HG02642 (cell line): Measurements from ENCODE around the gene PLS1.
A peak's percentile ranks its signal among the peaks of the same experiment; 100 is the strongest.
"Not testable (repeated sequence)": the region's sequence is repeated elsewhere in the genome, so short reads cannot be mapped to it uniquely, and the experiment has no call there.

Experiments
- ATAC-seq: cut with Tn5 transposase; IDR thresholded peaks from one replicate; pipeline ENCODE4 v1.9.1; 2021; ENCODE audit warnings: mild to moderate bottlenecking; ENCODE audit not compliant: unreplicated experiment, poor library complexity

PLS1 gene

GRCh38 chr3:142664819-142665218, 68.6 kb downstream of the PLS1 start:
- no peak for ATAC-seq

GRCh38 chr3:142670120-142670519, 73.9 kb downstream of the PLS1 start:
- ATAC-seq: no peak

- ATAC-seq: no peak
These were observed 80.0 kb downstream of the PLS1 start for GRCh38 chr3:142676151-142676550.

GRCh38 chr3:142680710-142681109, 84.5 kb downstream of the PLS1 start:
- no peak for ATAC-seq

- ATAC-seq: no peak
These were observed 94.4 kb downstream of the PLS1 start for GRCh38 chr3:142690613-142691012.

GRCh38 chr3:142691527-142691926, 95.3 kb downstream of the PLS1 start:
- no peak for ATAC-seq

- ATAC-seq: no peak
These were observed 97.1 kb downstream of the PLS1 start for GRCh38 chr3:142693136-142693853.

- no peak for ATAC-seq
These were observed 98.0 kb downstream of the PLS1 start for GRCh38 chr3:142694225-142694624.

- no peak for ATAC-seq
These were observed 109.0 kb downstream of the PLS1 start for GRCh38 chr3:142705198-142705597.

- ATAC-seq: no peak
These were observed 110.3 kb downstream of the PLS1 start for GRCh38 chr3:142706321-142707127.

- ATAC-seq: no peak
These were observed 113.0 kb downstream of the PLS1 start for GRCh38 chr3:142709207-142709606.

GRCh38 chr3:142714882-142715281, 118.7 kb downstream of the PLS1 start:
- ATAC-seq: not testable (repeated sequence)

- no peak for ATAC-seq
These were observed 119.9 kb downstream of the PLS1 start for GRCh38 chr3:142716102-142716501.

- peak; percentile 24 for ATAC-seq
These were observed 127.4 kb downstream of the PLS1 start for GRCh38 chr3:142723665-142723967.

GRCh38 chr3:142723968-142724681, 127.9 kb downstream of the PLS1 start, which contains the start of gene TRPC1:
TRPC1 (plus strand) TSS chr3:142724034; CDS start chr3:142724560, 526 bp downstream.
- peak; percentile 96 for ATAC-seq

- ATAC-seq: peak; percentile 11
These were observed 128.6 kb downstream of the PLS1 start for GRCh38 chr3:142724682-142725356.

GRCh38 chr3:142725357-142725739, 129.2 kb downstream of the PLS1 start:
- no peak for ATAC-seq

- no peak for ATAC-seq
These were observed 129.8 kb downstream of the PLS1 start for GRCh38 chr3:142726017-142726416.

- ATAC-seq: no peak
These were observed 135.9 kb downstream of the PLS1 start for GRCh38 chr3:142732066-142732465.

GRCh38 chr3:142734834-142735233, 138.6 kb downstream of the PLS1 start:
- ATAC-seq: no peak

GRCh38 chr3:142735462-142735861, 139.3 kb downstream of the PLS1 start:
- no peak for ATAC-seq
